Activated CD4-positive, alpha-beta T cell treated with anti-CD3 and anti-CD28 coated beads, Interleukin-2, Interleukin-6, amounts not matched to agents 100 ng/mL and 50 ng/mL, durations not matched to agents 16 hours and 8 hours (primary cell): ENCODE measurements around the gene KIF23.
A peak's percentile ranks its signal among the peaks of the same experiment; 100 is the strongest.
"Not testable (repeated sequence)": the region's sequence is repeated elsewhere in the genome, so short reads cannot be mapped to it uniquely, and the experiment has no call there.

Experiments
- DNase-seq: peaks from one replicate; pipeline ENCODE4 v3.0.0-alpha.2; 2020

KIF23 gene

GRCh38 chr15:69439623-69440022 lies 25.5 kb downstream of the KIF23 start:
- DNase-seq, result no peak

GRCh38 chr15:69443032-69443611 lies 29.0 kb downstream of the KIF23 start:
- peak; percentile 17 for DNase-seq

GRCh38 chr15:69444686-69445085 lies 30.5 kb downstream of the KIF23 start:
- DNase-seq, result no peak

GRCh38 chr15:69446953-69447352 lies 32.8 kb downstream of the KIF23 start:
- DNase-seq, result no peak

GRCh38 chr15:69450221-69450620 lies 36.1 kb downstream of the KIF23 start:
- DNase-seq, result not testable (repeated sequence)

GRCh38 chr15:69450968-69451695 lies 37.0 kb downstream of the KIF23 start:
- DNase-seq, result no peak

GRCh38 chr15:69451951-69452691 lies 38.0 kb downstream of the KIF23 start:
- DNase-seq, result peak; percentile 41

GRCh38 chr15:69452692-69453521 lies 38.8 kb downstream of the KIF23 start, which contains the start of gene RPLP1:
Gene RPLP1 (plus strand): TSS chr15:69452818. CDS start chr15:69452949, 131 bp downstream.
- DNase-seq, result peak; percentile 97

GRCh38 chr15:69454953-69455352 lies 40.8 kb downstream of the KIF23 start:
- DNase-seq, result peak; percentile 18

- peak; percentile 9 for DNase-seq
Measured at GRCh38 chr15:69456208-69457166, 42.3 kb downstream of the KIF23 start.

GRCh38 chr15:69457304-69458280 lies 43.4 kb downstream of the KIF23 start:
- peak; percentile 31 for DNase-seq

GRCh38 chr15:69459066-69459465 lies 44.9 kb downstream of the KIF23 start:
- DNase-seq, result no peak

GRCh38 chr15:69460481-69460880 lies 46.3 kb downstream of the KIF23 start:
- no peak for DNase-seq

GRCh38 chr15:69462030-69462492 lies 47.9 kb downstream of the KIF23 start:
- no peak for DNase-seq

GRCh38 chr15:69462493-69463181 lies 48.5 kb downstream of the KIF23 start:
- peak; percentile 95 for DNase-seq

GRCh38 chr15:69463182-69463756 lies 49.1 kb downstream of the KIF23 start:
- DNase-seq, result no peak

GRCh38 chr15:69465253-69465652 lies 51.1 kb downstream of the KIF23 start:
- DNase-seq, result no peak

GRCh38 chr15:69466733-69467132 lies 52.6 kb downstream of the KIF23 start:
- no peak for DNase-seq

- DNase-seq, result no peak
Measured at GRCh38 chr15:69467636-69468035, 53.5 kb downstream of the KIF23 start.
